HG02973 (cell line): Measurements from ENCODE around the gene MARVELD2.
"Not testable (repeated sequence)": the region's sequence is repeated elsewhere in the genome, so short reads cannot be mapped to it uniquely, and the experiment has no call there.

Experiments used
- ATAC-seq: cut with Tn5 transposase; IDR thresholded peaks from one replicate; pipeline ENCODE4 v1.9.1; 2021; ENCODE audit warnings: moderate library complexity; ENCODE audit not compliant: unreplicated experiment

Gene MARVELD2

DNA sequence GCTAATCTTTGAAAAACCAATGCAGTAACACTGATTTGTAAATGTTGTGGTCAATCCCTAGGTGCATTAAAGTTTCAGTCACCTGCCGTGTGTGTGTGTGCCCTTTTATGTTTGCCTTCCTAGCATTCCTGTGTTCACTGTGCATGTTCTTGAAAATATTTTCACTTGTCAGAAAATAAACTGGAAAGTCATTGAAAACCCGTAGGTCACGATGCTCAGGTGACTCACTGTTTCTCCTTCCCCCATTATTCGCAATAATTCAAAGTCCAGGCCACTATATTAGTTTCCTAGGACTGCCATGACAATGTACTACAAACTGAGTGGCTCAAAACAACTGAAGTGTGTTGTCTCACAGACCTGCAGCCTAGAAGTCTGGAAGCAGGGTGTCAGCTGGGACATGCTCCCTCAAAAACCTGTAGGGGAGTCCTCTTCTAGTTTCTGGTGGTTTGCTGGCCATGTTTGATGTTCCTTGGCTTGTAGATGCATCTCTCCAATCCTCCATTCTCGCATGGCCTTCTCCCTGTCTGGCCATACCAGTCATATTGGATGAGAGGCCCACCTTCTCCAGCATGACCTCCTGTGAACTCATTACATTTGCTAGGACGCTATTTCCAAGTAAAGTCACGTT, 29.3 kb downstream of the MARVELD2 start:
- no peak for ATAC-seq

DNA sequence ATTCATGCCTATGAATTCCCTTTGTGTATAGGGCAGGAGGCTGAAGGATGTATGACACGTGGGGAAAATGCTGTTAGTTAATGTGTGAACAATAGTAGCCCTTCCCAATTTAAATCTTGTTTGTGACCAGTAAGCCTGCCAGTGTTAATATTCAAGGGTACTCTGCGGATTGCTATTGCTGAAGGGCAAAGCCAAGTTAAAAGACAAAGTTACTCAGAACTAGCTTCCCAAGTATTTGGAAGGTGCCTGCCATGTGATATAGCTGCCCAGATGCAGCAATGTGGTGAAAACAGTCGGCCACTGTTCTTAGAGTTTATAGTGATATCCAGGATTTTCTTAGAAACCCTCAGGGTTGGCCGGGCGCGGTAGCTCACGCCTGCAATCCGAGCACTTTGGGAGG, 34.6 kb downstream of the MARVELD2 start:
- ATAC-seq = no peak

DNA sequence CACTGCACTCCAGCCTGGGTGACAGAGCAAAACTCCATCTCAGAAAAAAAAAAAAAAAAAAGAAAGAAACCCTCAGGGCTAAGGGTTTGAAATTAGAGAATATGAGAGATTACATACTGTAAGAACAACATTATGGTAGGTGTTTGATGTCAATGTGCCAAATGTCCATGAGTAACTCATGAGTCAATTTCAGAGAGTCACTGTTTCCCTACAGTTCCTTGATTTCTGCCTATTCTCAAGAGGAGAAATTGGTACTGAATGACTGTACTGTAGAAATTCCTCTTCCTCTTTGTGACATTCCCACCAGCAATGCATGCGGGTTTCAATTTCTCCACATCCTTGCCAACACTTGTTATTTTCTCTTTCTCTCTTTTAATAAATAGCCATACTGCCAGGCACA, 35.2 kb downstream of the MARVELD2 start:
- no peak for ATAC-seq

DNA sequence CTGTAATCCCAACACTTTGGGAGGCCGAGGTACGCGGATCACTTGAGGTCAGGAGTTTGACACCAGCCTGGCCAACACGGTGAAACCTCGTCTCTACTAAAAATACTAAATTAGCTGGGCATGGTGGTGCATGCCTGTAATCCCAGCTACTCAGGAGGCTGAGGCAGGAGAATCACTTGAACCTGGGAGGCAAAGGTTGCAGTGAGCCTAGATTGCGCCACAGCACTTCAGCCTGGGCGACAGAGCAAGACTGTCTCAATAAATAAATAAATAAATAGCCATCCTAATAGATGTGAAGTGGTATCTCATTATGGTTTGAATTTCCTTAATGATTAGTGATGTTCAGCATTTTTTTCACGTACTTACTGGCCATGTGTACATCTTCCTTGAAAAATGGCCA, 35.6 kb downstream of the MARVELD2 start:
- ATAC-seq = not testable (repeated sequence)

DNA sequence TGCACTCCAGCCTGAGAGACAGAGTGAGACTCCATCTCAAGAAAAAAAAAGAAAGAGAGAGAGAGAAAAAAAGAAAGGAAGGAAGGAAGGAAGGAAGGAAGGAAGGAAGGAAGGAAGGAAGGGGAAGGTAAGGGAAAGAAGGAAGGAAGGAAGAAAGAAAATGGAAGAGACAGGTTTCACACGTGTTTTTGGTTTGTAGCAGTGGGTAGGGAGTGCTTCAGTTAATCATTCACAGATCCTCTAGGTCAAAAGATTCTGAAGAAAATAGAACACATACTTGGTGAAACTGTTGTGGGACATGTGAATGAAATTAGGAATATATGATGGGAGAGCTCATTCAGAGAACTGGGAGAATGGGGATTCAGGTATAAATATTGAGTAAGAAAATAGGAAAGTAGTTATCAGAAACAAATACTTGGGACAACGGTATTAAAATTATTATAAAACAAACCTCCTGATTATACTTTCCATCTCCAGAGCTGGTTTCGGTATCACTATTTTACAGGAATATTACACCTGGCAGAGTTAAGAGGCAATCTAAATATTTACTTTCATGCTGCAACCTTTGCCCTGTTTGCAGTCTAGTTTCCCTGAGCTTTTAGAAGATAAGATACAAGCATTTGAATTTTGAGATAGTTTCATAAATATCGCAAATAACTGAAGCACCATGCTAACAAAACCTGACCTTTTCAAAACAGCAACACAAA, 37.2 kb downstream of the MARVELD2 start:
- no peak for ATAC-seq

DNA sequence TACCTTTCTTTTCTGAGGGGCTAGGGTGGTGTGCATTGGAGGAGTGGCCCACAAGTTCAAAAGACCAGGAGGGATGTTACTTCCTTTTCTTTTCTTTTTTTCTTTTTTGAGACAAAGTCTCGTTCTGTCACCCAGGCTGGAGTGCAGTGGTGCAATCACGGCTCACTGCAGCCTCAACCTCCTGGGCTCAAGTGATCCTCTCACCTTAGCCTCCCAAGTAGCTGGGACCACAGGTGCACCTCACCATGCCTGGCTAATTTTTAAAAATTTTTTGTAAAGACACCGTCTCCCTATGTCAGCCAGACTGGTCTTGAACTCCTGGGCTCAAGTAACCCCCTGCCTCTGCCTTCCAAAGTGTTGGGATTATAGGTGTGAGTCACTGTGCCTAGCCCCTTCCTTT, 38.6 kb downstream of the MARVELD2 start:
- ATAC-seq = not testable (repeated sequence)

DNA sequence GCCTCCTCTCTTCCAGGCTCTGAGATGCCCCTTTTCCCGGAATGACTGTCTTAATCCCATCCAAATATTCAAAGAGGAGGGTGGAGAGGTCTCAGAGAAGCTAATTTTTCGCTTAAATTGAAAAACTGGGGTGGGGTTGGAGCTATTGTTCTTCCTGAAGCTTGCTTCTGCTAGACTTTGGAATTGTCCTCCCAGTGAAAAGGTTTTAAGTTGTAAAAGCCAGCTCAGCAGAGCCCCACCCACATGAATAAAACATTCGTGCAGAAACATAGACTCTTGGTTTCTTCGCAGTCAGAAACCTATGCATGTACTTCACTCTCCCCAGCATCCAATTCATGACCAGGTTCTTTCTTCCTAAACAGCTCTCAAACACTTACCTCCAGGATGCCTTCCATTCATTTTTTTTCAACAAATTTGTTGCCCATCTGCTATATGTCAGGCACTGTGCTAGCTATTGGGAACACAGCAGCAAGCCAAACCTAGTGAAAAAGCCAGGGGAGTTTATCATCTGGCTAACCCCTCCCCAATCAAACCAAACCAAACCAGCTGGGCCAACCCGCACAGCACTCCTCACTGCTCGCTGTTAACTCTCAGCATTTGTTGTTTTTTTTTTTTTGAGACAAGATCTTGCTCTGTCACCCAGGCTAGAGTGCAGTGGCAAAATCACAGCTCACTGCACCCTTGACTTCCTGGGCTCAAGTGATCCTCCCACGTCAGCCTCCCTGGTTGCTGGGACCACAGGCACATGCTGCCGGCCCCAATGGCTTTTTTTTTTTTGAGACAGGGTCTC, 39.7 kb downstream of the MARVELD2 start:
- ATAC-seq = no peak

DNA sequence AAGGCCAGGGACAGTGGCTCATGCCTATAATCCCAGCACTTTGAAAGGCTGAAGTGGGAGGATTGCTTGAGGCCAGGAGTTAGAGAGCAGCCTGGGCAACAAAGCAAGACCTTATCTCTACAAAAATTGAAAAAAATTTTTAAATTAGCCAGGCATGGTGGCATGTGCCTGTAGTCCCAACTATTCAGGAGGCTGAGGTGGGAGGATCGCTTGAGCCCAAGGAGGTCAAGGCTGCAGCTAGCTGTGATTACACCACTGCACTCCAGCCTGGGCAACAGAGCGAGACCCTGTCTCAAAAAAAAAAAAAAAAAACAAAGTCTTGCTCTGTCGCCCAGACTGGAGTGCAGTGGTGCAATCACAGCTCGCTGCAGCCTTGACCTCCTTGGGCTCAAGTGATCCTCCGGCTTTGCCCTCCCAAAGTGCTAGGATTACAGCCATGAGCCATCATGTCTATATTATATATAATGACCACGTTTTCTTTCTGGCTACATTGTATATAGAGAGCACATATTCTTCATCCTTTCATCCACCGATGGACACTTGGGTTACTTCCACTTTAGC, 40.6 kb downstream of the MARVELD2 start:
- not testable (repeated sequence) for ATAC-seq

DNA sequence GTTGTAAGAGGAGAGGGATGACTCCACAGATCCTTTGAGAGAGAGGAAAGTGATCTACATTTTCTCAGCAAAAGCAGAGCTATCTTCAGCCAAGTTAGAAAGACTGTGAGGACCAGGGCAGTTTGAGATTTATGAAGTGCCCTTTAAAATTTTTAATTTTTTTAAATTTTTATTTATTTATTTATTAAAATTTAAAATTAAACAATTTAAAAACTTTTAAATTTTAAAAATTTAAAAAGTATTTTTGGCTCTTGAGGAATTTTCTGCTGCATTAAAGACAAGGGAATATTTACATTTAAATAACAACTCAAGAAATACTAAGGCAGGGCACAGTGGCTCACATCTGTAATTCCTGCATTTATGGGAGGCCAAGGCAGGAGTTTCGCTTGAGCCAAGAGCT, 47.3 kb downstream of the MARVELD2 start:
- ATAC-seq = no peak

DNA sequence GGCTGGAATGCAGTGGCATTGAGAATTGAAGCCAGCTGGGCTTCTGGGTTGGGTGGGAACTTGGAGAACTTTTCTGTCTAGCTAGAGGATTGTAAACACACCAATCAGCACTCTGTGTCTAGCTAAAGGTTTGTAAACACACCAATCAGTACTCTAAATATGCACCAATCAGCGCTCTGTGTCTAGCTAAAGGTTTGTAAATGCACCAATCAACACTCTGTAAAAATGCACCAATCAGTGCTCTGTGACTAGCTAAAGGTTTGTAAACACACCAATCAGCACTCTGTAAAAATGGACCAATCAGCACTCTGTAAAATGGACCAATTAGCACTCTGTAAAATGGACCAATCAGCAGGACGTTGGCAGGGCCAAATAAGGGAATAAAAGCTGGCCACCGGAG, 51.5 kb downstream of the MARVELD2 start:
- ATAC-seq = not testable (repeated sequence)

DNA sequence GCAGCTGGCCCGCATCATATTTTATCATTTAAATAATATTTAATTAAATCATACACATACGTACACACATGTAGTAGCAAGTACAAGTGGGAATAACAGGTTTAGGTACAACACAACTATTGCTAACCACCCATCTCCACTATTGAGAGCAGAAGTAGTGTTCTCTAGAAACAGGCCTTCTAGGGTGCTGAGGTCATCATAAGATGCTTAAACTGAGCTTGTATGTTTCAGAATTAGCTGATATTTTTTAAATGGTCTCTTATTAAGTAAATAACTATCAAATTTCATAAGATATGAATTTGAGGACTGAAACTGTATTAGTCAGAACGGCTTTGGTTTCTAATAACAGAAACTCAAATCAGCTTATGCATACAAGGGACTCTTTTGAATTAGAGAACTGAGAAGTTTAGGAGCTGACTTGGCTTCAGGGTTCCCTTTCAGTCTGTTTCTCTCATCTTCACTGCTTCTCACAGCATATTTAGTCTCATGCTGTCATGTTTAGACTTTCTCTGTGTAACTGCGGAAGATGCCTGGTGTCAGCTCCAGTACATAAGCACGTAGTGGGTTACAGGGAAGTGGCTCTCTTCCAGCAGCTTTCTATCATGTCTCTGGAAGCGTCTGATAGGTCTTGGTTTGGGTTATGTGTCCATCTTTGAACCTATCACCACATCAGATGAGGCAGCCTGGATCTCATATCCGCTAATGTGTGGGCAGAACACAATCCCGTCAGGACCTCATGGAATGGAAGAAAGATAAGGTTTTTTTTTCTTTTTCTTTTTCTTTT, 52.7 kb downstream of the MARVELD2 start:
- peak; percentile 97 for ATAC-seq

DNA sequence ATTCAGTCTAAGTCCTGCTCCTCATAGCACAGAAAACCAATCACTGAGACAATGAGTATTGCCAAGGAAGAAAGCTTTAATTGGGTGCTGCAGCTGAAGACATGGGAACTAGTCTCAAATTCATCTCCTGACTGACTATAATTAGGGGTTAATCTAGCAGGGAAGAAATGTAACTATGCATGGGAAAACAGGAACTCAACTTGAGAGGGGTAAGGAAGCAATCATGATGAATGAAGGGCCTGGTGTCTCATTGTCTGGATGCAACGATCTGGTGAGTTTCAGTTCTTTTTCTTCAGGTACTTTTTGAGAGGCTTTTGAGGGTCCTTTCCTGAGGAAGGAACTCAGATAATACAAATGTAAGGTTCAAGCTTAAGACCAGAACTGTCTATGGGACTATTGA, 53.7 kb downstream of the MARVELD2 start:
- ATAC-seq = no peak

DNA sequence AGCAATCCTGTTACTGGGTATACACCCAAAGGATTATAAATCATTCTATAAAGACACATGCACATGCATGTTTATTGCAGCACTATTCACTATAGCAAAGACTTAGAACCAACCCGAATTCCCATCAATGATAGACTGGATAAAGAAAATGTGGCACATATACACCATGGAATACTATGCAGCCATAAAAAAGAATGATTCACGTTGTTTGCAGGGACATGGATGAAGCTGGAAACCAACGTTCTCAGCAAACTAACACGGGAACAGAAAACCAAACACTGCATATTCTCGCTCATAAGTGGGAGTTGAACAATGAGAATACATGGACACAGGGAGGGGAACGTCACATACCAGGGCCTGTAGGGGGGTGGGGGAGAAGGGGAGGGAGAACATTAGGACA, 56.6 kb downstream of the MARVELD2 start:
- not testable (repeated sequence) for ATAC-seq

DNA sequence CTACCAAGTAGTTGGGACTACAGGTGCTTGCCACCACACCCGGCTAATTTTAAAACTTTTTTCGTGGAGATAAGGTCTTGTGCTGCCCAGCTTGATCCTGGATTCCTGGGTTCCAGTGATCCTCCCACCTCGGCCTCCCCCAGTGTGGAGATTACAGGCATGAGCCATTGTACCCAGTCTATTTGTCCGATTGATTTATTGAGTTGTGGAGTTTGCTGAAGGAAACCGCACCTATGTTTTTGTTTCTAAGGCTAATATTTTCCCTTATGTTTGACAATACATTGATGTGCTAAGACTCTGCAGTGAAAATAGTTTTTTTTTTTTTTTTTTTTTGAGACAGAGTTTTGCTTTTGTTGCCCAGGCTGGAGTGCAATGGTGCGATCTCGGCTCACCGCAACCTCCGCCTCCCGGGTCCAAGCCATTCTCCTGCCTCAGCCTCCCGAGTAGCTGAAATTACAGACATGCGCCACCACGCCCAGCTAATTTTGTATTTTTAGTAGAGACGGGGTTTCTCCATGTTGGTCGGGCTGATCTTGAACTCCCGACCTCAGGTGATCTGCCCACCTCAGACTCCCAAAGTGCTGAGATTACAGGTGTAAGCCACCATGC, 57.7 kb downstream of the MARVELD2 start:
- not testable (repeated sequence) for ATAC-seq

DNA sequence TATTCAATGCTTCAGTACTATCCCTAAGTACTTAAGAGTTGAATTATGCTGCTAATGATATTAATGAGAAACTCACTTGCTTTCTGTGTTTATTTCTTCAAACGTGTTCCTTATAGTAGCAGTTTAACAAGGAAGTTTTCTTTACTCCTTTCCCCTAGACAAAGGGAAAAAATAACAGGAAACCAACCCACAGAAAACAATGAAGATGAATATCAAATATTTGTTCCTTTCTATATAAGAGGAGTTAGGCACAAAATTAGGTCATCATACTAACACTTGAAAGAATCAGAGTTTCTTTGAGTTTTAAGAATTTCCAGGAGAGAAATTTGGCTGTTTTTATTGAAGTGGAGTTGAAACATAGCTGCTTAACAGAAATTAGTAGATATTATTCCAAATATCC, 62.3 kb downstream of the MARVELD2 start:
- ATAC-seq = no peak

DNA sequence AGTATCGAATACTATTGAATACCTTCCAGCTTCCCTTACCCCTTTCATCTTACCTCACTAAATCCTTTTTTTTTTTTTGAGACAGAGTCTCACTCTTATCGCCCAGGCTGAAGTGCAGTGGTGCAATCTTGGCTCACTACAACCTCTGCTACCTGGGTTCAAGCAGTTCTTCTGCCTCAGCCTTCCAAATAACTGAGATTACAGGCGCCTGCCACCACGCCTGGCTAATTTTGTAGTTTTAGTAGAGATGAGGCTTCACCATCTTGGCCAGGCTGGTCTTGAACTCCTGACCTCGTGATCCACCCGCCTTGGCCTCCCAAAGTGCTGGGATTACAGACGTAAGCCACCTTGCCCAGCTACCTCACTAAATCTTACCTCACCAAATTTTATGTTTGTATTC, 63.4 kb downstream of the MARVELD2 start:
- ATAC-seq = not testable (repeated sequence)

DNA sequence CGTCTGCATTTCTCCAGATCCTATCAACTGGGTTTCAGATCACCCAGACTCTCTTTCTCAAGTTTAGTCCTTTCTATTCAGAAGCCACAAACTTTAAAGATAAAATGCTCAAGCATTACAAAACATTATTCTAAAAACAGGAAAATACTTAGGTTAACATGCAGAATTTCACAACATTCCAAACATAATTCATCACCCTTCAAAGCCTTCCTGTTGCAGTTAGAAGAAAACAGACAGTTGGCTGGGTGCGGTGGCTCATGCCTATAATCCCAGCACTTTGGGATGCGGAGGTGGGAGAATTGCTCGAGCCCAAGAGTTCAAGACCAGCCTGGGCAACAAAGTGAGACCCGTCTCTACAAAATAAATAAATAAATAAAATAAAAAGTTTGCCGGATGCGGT, 70.0 kb downstream of the MARVELD2 start:
- no peak for ATAC-seq

DNA sequence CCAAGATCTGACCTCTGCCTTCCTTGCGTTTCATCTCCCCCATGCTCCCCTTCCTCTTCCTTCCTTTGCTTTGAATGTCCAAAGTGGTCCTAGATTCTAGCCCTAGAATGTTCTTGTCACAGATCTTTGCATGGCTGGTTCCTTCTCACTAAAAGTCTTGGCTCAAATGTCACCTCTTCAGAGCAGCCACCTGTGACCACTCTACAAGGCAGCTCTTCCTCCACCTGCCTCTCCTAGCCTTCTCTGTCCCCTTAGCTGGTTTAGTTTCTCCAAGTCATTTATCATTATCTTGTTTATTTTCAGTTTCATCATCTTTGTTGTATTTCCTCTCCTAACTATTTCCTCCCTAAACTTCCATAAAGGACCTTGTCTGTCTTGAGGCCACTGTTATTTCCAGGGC, 70.6 kb downstream of the MARVELD2 start:
- no peak for ATAC-seq

DNA sequence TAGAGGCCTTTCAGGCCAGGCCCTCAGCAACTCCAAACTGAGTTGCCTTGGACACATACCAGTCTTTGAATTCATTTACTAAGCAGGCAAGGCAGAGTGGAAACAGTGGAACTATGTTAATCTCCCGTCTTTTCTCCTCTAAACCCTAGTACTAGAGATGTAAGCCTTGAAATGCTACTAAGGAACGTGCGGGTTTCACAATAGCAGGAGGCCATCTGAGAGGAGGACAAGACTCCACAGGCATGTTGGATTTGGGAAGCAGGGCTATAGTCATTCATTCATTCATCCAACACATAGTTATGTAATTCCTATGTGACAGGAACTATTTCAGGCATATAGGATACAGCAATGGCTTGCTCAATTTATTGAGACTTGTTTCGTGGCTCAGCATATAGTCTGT, 74.3 kb downstream of the MARVELD2 start:
- no peak for ATAC-seq

DNA sequence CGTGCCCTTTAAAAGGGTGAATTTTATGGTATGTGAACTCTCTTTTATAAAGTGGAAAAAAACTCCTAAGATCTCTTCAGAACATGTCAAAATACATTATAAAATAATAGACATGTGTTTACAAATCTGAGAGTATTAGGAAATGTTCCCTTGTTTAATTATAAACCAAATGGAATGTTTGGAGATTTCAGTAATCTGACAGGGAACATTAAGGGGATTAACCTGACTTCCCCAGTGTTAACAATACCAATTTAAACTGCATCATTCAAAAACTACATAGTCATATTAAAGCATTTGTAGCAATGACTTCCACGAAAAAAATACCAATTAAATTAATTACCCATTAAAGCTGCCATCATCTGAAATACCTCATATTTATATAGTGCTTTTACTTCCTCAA, 76.1 kb downstream of the MARVELD2 start:
- ATAC-seq = no peak
